ENCODE measurements around the gene RFX3.

The RFX3 gene

GRCh38 chr9:3346549-3346948 is 179.3 kb downstream of the RFX3 start:
- Histone ChIP-seq H3K4me3 (ENCODE audit: control insufficient read depth in 1 of 7, extremely low read depth in 1 of 7, insufficient read depth in 4 of 7, low read depth in 2 of 7, low read length in 6 of 7) (no peak overlapping the region), H3K27me3 (replicated peaks in 2 of 5; ENCODE audit: control insufficient read depth in 4 of 5, insufficient read depth in 5 of 5, low read length in 4 of 5) (no peaks in the 10 kb centered on the region), H3K9me3 (ENCODE audit: control extremely low read depth in 1 of 5, control insufficient read depth in 4 of 5, insufficient read depth in 2 of 5, low read depth in 1 of 5, low read length in 4 of 5) (peaks cover 0 to 7% (median 3%) of the 10 kb centered on the region in 5 experiments), H3K27ac (ENCODE audit: insufficient read depth in 1 of 2, low read depth in 1 of 2, low read length in 2 of 2, poor library complexity in 1 of 2, severe bottlenecking in 2 of 2) (no peak overlapping the region), H3K36me3 (ENCODE audit: control insufficient read depth in 4 of 4, insufficient read depth in 4 of 4, low read length in 3 of 4) (peaks cover 0 to 3% (median 3%) of the 10 kb centered on the region in 4 experiments), H3K4me1 (ENCODE audit: control extremely low read depth in 1 of 4, control insufficient read depth in 4 of 4, insufficient read depth in 4 of 4, low read length in 3 of 4) (no peaks in the 10 kb centered on the region)
- WGBS (ENCODE audit: insufficient coverage): 100% methylated on average over 1 of the region's 3 CpGs
- ChIA-PET CTCF (interaction anchor here (1.4 kb wide), 1 partner anchor 95 kb away, joined by 5 read pairs; no protein-coding TSS in a partner anchor), POLR2A (no interaction called here)
- DNase-seq: no peak

GRCh38 chr9:3343671-3344070 is 182.1 kb downstream of the RFX3 start:
- CTCF ChIA-PET: interaction anchor here (1.2 to 1.3 kb wide), 3 partner anchors 13 to 97 kb away, joined by 3 to 4 read pairs (median 3); no protein-coding TSS in a partner anchor

GRCh38 chr9:3342159-3342777 is 183.5 kb downstream of the RFX3 start:
- Histone ChIP-seq H3K27me3 (replicated peaks in 2 of 5; ENCODE audit: control insufficient read depth in 4 of 5, insufficient read depth in 5 of 5, low read length in 4 of 5) (no peaks in the 10 kb centered on the region), H3K36me3 (ENCODE audit: control insufficient read depth in 4 of 4, insufficient read depth in 4 of 4, low read length in 3 of 4) (peaks cover 0 to 3% (median 1%) of the 10 kb centered on the region in 4 experiments), H3K27ac (ENCODE audit: insufficient read depth in 1 of 2, low read depth in 1 of 2, low read length in 2 of 2, poor library complexity in 1 of 2, severe bottlenecking in 2 of 2) (no peak overlapping the region), H3K9me3 (ENCODE audit: control extremely low read depth in 1 of 5, control insufficient read depth in 4 of 5, insufficient read depth in 2 of 5, low read depth in 1 of 5, low read length in 4 of 5) (no peaks in the 10 kb centered on the region), H3K4me1 (ENCODE audit: control extremely low read depth in 1 of 4, control insufficient read depth in 4 of 4, insufficient read depth in 4 of 4, low read length in 3 of 4) (no peaks in the 10 kb centered on the region), H3K4me3 (ENCODE audit: control insufficient read depth in 1 of 7, extremely low read depth in 1 of 7, insufficient read depth in 4 of 7, low read depth in 2 of 7, low read length in 6 of 7) (no peak overlapping the region)
- ChIA-PET POLR2A (no interaction called here), CTCF (interaction anchor here (1.3 kb wide), 2 partner anchors 95 to 99 kb away, joined by 3 to 4 read pairs; no protein-coding TSS in a partner anchor)
- WGBS (ENCODE audit: insufficient coverage): no CpG with 5 or more reads among the region's 2 CpGs
- no peak for DNase-seq

More at GRCh38 chr9:3343671-3344070, 182.1 kb downstream of the RFX3 start:
- H3K4me3 ChIP-seq (ENCODE audit: control insufficient read depth in 1 of 7, extremely low read depth in 1 of 7, insufficient read depth in 4 of 7, low read depth in 2 of 7, low read length in 6 of 7): no peak overlapping the region
- no peaks in the 10 kb centered on the region for H3K27me3 ChIP-seq (replicated peaks in 2 of 5; ENCODE audit: control insufficient read depth in 4 of 5, insufficient read depth in 5 of 5, low read length in 4 of 5)
- no peaks in the 10 kb centered on the region for H3K9me3 ChIP-seq (ENCODE audit: control extremely low read depth in 1 of 5, control insufficient read depth in 4 of 5, insufficient read depth in 2 of 5, low read depth in 1 of 5, low read length in 4 of 5)
- peaks cover 0 to 3% (median 1%) of the 10 kb centered on the region in 4 experiments for H3K36me3 ChIP-seq (ENCODE audit: control insufficient read depth in 4 of 4, insufficient read depth in 4 of 4, low read length in 3 of 4)
- no peaks in the 10 kb centered on the region for H3K4me1 ChIP-seq (ENCODE audit: control extremely low read depth in 1 of 4, control insufficient read depth in 4 of 4, insufficient read depth in 4 of 4, low read length in 3 of 4)
- no peak for DNase-seq
- POLR2A ChIA-PET: no interaction called here
- no peak overlapping the region for H3K27ac ChIP-seq (ENCODE audit: insufficient read depth in 1 of 2, low read depth in 1 of 2, low read length in 2 of 2, poor library complexity in 1 of 2, severe bottlenecking in 2 of 2)

GRCh38 chr9:3337515-3338225 is 188.1 kb downstream of the RFX3 start:
- ChIA-PET CTCF (interaction anchor here (1.2 kb wide), 1 partner anchor 9 kb away, joined by 3 read pairs; no protein-coding TSS in a partner anchor), POLR2A (no interaction called here)
- H3K4me1 ChIP-seq (ENCODE audit: control extremely low read depth in 1 of 4, control insufficient read depth in 4 of 4, insufficient read depth in 4 of 4, low read length in 3 of 4): no peaks in the 10 kb centered on the region
- H3K27me3 ChIP-seq (replicated peaks in 2 of 5; ENCODE audit: control insufficient read depth in 4 of 5, insufficient read depth in 5 of 5, low read length in 4 of 5): no peaks in the 10 kb centered on the region
- no peak for DNase-seq
- H3K9me3 ChIP-seq (ENCODE audit: control extremely low read depth in 1 of 5, control insufficient read depth in 4 of 5, insufficient read depth in 2 of 5, low read depth in 1 of 5, low read length in 4 of 5): no peaks in the 10 kb centered on the region
- no peak overlapping the region for H3K27ac ChIP-seq (ENCODE audit: insufficient read depth in 1 of 2, low read depth in 1 of 2, low read length in 2 of 2, poor library complexity in 1 of 2, severe bottlenecking in 2 of 2)
- H3K4me3 ChIP-seq (ENCODE audit: control insufficient read depth in 1 of 7, extremely low read depth in 1 of 7, insufficient read depth in 4 of 7, low read depth in 2 of 7, low read length in 6 of 7): no peak overlapping the region
- H3K36me3 ChIP-seq (ENCODE audit: control insufficient read depth in 4 of 4, insufficient read depth in 4 of 4, low read length in 3 of 4): no peaks in the 10 kb centered on the region
- WGBS (ENCODE audit: insufficient coverage): 88% methylated on average over 1 of the region's 3 CpGs

- POLR2A ChIA-PET: no interaction called here
Observed at GRCh38 chr9:3336951-3337350, 188.8 kb downstream of the RFX3 start.

GRCh38 chr9:3332802-3333201 is 193.0 kb downstream of the RFX3 start:
- no peak overlapping the region for H3K27ac ChIP-seq (ENCODE audit: insufficient read depth in 1 of 2, low read depth in 1 of 2, low read length in 2 of 2, poor library complexity in 1 of 2, severe bottlenecking in 2 of 2)
- no peak for DNase-seq
- no peak overlapping the region for H3K4me3 ChIP-seq (ENCODE audit: control insufficient read depth in 1 of 7, extremely low read depth in 1 of 7, insufficient read depth in 4 of 7, low read depth in 2 of 7, low read length in 6 of 7)
- POLR2A ChIA-PET: no interaction called here
- H3K27me3 ChIP-seq (replicated peaks in 2 of 5; ENCODE audit: control insufficient read depth in 4 of 5, insufficient read depth in 5 of 5, low read length in 4 of 5): no peaks in the 10 kb centered on the region
- H3K4me1 ChIP-seq (ENCODE audit: control extremely low read depth in 1 of 4, control insufficient read depth in 4 of 4, insufficient read depth in 4 of 4, low read length in 3 of 4): no peaks in the 10 kb centered on the region
- peaks cover 0 to 4% (median 0%) of the 10 kb centered on the region in 4 experiments for H3K36me3 ChIP-seq (ENCODE audit: control insufficient read depth in 4 of 4, insufficient read depth in 4 of 4, low read length in 3 of 4)
- WGBS (ENCODE audit: insufficient coverage): 100% methylated on average over 1 of the region's 2 CpGs
- CTCF ChIA-PET: no interaction called here
- no peaks in the 10 kb centered on the region for H3K9me3 ChIP-seq (ENCODE audit: control extremely low read depth in 1 of 5, control insufficient read depth in 4 of 5, insufficient read depth in 2 of 5, low read depth in 1 of 5, low read length in 4 of 5)

More at GRCh38 chr9:3336951-3337350, 188.8 kb downstream of the RFX3 start:
- Histone ChIP-seq H3K9me3 (ENCODE audit: control extremely low read depth in 1 of 5, control insufficient read depth in 4 of 5, insufficient read depth in 2 of 5, low read depth in 1 of 5, low read length in 4 of 5) (no peaks in the 10 kb centered on the region), H3K27me3 (replicated peaks in 2 of 5; ENCODE audit: control insufficient read depth in 4 of 5, insufficient read depth in 5 of 5, low read length in 4 of 5) (no peaks in the 10 kb centered on the region), H3K4me3 (ENCODE audit: control insufficient read depth in 1 of 7, extremely low read depth in 1 of 7, insufficient read depth in 4 of 7, low read depth in 2 of 7, low read length in 6 of 7) (no peak overlapping the region), H3K27ac (ENCODE audit: insufficient read depth in 1 of 2, low read depth in 1 of 2, low read length in 2 of 2, poor library complexity in 1 of 2, severe bottlenecking in 2 of 2) (no peak overlapping the region), H3K36me3 (ENCODE audit: control insufficient read depth in 4 of 4, insufficient read depth in 4 of 4, low read length in 3 of 4) (no peaks in the 10 kb centered on the region), H3K4me1 (ENCODE audit: control extremely low read depth in 1 of 4, control insufficient read depth in 4 of 4, insufficient read depth in 4 of 4, low read length in 3 of 4) (no peaks in the 10 kb centered on the region)
- WGBS (ENCODE audit: insufficient coverage): 75% methylated on average over 3 of the region's 3 CpGs
- CTCF ChIA-PET: interaction anchor here (0.5 to 1.2 kb wide), 2 partner anchors 9 to 1234 kb away, joined by 3 to 4 read pairs; no protein-coding TSS in a partner anchor
- DNase-seq: no peak

- Histone ChIP-seq H3K9me3 (ENCODE audit: control extremely low read depth in 1 of 5, control insufficient read depth in 4 of 5, insufficient read depth in 2 of 5, low read depth in 1 of 5, low read length in 4 of 5) (no peaks in the 10 kb centered on the region), H3K4me3 (ENCODE audit: control insufficient read depth in 1 of 7, extremely low read depth in 1 of 7, insufficient read depth in 4 of 7, low read depth in 2 of 7, low read length in 6 of 7) (no peak overlapping the region), H3K27ac (ENCODE audit: insufficient read depth in 1 of 2, low read depth in 1 of 2, low read length in 2 of 2, poor library complexity in 1 of 2, severe bottlenecking in 2 of 2) (no peak overlapping the region), H3K27me3 (replicated peaks in 2 of 5; ENCODE audit: control insufficient read depth in 4 of 5, insufficient read depth in 5 of 5, low read length in 4 of 5) (no peaks in the 10 kb centered on the region), H3K4me1 (ENCODE audit: control extremely low read depth in 1 of 4, control insufficient read depth in 4 of 4, insufficient read depth in 4 of 4, low read length in 3 of 4) (no peaks in the 10 kb centered on the region), H3K36me3 (ENCODE audit: control insufficient read depth in 4 of 4, insufficient read depth in 4 of 4, low read length in 3 of 4) (peaks cover 0 to 5% (median 0%) of the 10 kb centered on the region in 4 experiments)
- POLR2A ChIA-PET: no interaction called here
- WGBS (ENCODE audit: insufficient coverage): 71% methylated on average over 2 of the region's 2 CpGs
- CTCF ChIA-PET: interaction anchor here (0.7 to 1.8 kb wide), 7 partner anchors 10 to 1062 kb away, joined by 3 to 13 read pairs (median 3); no protein-coding TSS in a partner anchor
- peak in 2 of 3 donors; percentile 10 to 11 for DNase-seq
Observed at GRCh38 chr9:3331801-3332200, 194.0 kb downstream of the RFX3 start.

All from common myeloid progenitor, CD34-positive (primary cell).